Osteocyte (in vitro differentiated cells): ENCODE data around the gene PAIP1. TPM values are rescaled to one million over a fixed set of nuclear protein-coding genes. Genes with fewer than 3 reads are reported as not detected.

Experiments
- DNase-seq: peaks from one replicate; pipeline ENCODE4 v3.0.0; 2021; ENCODE audit warnings: mixed read lengths; ENCODE audit not compliant: unreplicated experiment; ENCODE audit errors: extremely low spot score
- H3K27ac Mint-ChIP-seq: one replicate; pipeline ENCODE4 v1.8.0; 2021; ENCODE audit warnings: mild to moderate bottlenecking, mixed read lengths; ENCODE audit not compliant: unreplicated experiment
- H3K27me3 Mint-ChIP-seq: one replicate; pipeline ENCODE4 v1.8.0; 2021; ENCODE audit warnings: mixed read lengths; ENCODE audit not compliant: unreplicated experiment
- H3K36me3 Mint-ChIP-seq: one replicate; pipeline ENCODE4 v1.8.0; 2021; ENCODE audit warnings: mixed read lengths; ENCODE audit not compliant: unreplicated experiment
- H3K4me1 Mint-ChIP-seq: one replicate; pipeline ENCODE4 v1.8.0; 2021; ENCODE audit warnings: mixed read lengths; ENCODE audit not compliant: unreplicated experiment
- H3K4me3 Mint-ChIP-seq: one replicate; pipeline ENCODE4 v1.8.0; 2021; ENCODE audit warnings: mild to moderate bottlenecking, moderate library complexity, mixed read lengths; ENCODE audit not compliant: unreplicated experiment
- H3K9me3 Mint-ChIP-seq: one replicate; pipeline ENCODE4 v1.8.0; 2021; ENCODE audit warnings: mixed read lengths; ENCODE audit not compliant: unreplicated experiment
- total RNA-seq: library from RNA; stranded (reverse); gene quantifications from 2 replicates; pipeline ENCODE4 v1.2.1, GENCODE V29; 2021
- TF ChIP-seq, protein P1 (sequence below): fragments of 200-600 bp; sonication (generic); IDR thresholded peaks from 2 replicates; pipeline ENCODE4 v1.5.0; 2021; ENCODE audit warnings: antibody characterized with exemption, mild to moderate bottlenecking, moderate library complexity

The PAIP1 gene
- total RNA-seq, 1 donor from 2014 or later = 105 TPM

DNA sequence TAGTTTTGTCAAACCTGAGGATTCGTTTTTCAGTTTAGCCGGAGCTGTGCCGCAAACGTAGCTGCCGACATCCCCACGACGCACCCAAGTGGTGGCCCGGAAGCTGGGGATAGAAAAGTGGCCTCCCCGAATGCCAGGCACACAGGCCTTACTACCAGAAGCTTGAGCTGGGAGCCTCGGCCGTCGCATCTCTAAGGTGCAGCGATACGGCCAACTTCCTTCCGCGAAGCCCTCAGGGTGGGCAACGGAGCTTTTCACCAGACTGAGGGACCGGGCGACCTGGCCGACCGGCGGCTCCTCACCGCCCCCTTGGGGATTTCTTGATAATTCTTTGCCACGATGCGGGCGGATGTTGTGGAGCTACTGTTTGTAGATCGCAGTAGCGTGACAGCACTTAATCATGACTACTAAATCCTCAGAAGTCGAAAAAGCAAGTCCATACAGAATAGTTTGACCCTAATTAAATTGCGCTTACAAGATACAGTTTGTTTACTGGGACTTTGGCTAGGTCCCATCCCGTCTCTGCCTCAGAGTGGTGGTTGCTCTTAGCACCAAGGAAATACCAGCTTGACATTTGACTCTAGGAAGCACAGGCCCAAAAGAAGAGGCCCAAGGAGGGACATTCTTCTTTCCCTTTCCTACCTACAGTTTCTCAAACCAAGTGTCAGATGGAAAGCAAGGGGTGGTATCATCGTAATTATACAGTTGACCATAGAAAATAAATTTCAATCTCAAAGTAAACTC, 72.6 kb downstream of the PAIP1 start:
- peaks cover 21% of the 10 kb centered on the region for H3K4me1 Mint-ChIP-seq
- H3K36me3 Mint-ChIP-seq = peaks cover 6% of the 10 kb centered on the region
- peak; percentile 95 for DNase-seq
- peak overlapping the region; percentile 100 for H3K27ac Mint-ChIP-seq
- no peaks in the 10 kb centered on the region for H3K9me3 Mint-ChIP-seq
- TF ChIP-seq, protein P1, sequence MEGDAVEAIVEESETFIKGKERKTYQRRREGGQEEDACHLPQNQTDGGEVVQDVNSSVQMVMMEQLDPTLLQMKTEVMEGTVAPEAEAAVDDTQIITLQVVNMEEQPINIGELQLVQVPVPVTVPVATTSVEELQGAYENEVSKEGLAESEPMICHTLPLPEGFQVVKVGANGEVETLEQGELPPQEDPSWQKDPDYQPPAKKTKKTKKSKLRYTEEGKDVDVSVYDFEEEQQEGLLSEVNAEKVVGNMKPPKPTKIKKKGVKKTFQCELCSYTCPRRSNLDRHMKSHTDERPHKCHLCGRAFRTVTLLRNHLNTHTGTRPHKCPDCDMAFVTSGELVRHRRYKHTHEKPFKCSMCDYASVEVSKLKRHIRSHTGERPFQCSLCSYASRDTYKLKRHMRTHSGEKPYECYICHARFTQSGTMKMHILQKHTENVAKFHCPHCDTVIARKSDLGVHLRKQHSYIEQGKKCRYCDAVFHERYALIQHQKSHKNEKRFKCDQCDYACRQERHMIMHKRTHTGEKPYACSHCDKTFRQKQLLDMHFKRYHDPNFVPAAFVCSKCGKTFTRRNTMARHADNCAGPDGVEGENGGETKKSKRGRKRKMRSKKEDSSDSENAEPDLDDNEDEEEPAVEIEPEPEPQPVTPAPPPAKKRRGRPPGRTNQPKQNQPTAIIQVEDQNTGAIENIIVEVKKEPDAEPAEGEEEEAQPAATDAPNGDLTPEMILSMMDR = peak; percentile 79
- H3K4me3 Mint-ChIP-seq = peak overlapping the region; percentile 89
- H3K27me3 Mint-ChIP-seq = no peaks in the 10 kb centered on the region

DNA sequence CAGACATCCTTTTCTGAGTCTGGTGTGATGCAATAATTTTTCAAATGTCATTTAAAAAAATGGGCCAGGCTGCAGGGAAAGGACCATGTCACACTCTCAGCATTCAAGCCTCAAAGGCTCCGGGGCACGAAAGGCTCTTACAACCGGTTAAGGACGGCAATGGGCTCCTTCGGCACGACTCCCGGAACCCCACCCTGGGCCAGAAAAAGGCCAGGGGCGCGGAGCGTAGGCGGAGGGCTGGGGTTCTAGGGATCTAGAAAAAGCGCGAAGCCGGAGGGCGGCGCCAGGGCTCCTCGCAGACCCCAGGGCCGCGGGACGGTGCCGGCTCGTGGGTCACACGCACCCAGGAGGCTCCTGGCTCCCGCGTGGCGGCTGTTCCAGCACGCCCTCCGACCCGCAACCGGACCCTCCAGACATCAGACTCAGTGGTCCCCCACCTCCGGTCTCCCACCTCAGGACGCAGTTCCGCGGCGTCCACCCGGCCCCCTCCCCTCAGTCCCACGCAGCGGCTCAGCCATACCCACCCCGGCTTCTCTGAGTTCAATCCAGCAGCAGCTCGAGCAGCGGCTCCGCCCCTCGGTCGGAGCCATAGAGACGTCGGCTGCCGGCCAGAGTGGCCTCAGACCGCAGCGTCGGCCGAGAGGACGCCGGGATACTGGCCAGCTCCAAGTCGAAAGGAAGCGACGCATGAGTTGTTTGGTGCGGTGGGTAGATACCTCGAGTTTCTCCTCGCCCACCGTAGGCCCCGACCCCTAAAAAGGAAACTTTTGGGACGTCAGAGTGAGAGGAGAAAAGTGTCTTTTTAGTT, 73.4 kb downstream of the PAIP1 start, which contains the start of gene TMEM267:
Gene TMEM267, minus strand, starts transcription at position 568 of the 808 bp plus-strand sequence. CDS start 29,896 bp downstream, outside the sequence.
- TF ChIP-seq, protein P1 = no peak
- Mint-ChIP-seq H3K4me1 (peaks cover 21% of the 10 kb centered on the region), H3K9me3 (no peaks in the 10 kb centered on the region), H3K27ac (peak within 1 kb of the TSS; percentile 100), H3K27me3 (no peaks in the 10 kb centered on the region), H3K36me3 (peaks cover 3% of the 10 kb centered on the region), H3K4me3 (peak within 1 kb of the TSS; percentile 89)
- DNase-seq = peak; percentile 95

DNA sequence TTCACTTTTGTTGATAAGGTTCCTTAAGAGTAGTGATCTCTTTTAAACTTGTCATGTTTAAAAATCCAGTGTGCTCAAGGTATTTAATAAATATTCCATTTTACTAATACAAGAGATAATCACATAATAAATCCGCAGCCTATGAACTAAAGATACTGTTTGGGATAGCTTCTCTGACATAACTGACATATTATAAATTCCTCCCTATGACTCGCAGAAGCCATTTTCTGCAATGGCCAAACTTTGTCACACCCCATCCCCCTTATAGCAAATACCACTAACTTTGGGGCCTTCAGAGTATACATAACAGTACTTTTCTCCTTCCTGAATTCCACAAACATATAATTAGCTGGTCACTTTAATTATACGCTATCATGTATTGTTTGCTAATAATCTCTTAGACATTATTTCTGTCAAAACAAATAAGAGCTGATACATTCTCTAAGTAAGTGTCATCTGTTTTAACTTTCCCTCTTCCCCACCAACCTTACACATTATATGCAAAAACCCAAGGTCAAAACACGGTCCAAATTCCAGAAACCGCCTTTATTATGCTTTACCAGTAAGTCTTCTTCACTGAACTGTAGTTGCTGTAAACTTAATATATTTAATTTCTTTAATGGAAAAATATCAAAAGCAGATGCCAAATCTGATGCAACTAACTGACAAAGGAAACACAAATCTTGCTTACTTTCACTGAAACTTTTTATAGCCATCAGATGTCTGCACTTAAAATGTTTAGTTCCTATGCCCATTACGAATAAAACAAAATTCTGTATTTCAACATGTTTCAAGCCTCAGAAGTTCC, 74.2 kb downstream of the PAIP1 start:
- Mint-ChIP-seq H3K4me1 (peaks cover 21% of the 10 kb centered on the region), H3K27ac (peak overlapping the region; percentile 100), H3K9me3 (no peaks in the 10 kb centered on the region), H3K36me3 (peaks cover 6% of the 10 kb centered on the region), H3K4me3 (peak overlapping the region; percentile 89), H3K27me3 (no peaks in the 10 kb centered on the region)
- no peak for DNase-seq
- TF ChIP-seq, protein P1 = no peak

Other genes with a start within 250 kb of the PAIP1 start
- 47.7 and 49.1 TPM in 2 replicates for gene HMGCS1, start 243.7 kb downstream of the PAIP1 start, total RNA-seq
- not detected in 2 replicates for gene CCL28, start 144.7 kb downstream of the PAIP1 start, total RNA-seq
- gene TMEM267, start 73.2 kb downstream of the PAIP1 start, total RNA-seq = 17.9 and 22.5 TPM in 2 replicates
- gene C5orf34, start 41.9 kb downstream of the PAIP1 start, total RNA-seq = 1.5 and 1.7 TPM in 2 replicates
- gene NNT, start 46.1 kb upstream of the PAIP1 start, total RNA-seq = 107 and 108 TPM in 2 replicates